ENCODE data around the gene SRPRB. TPM values are rescaled to one million over a fixed set of nuclear protein-coding genes. Genes with fewer than 3 reads are reported as not detected.

Gene SRPRB
- polyA plus RNA-seq, 1 of the 3 experiments (the other 2 are of a cell fraction) = 54.3 TPM

- TF ChIP-seq, protein P1, sequence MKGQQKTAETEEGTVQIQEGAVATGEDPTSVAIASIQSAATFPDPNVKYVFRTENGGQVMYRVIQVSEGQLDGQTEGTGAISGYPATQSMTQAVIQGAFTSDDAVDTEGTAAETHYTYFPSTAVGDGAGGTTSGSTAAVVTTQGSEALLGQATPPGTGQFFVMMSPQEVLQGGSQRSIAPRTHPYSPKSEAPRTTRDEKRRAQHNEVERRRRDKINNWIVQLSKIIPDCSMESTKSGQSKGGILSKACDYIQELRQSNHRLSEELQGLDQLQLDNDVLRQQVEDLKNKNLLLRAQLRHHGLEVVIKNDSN (IDR thresholded peaks at IDR 0.05; ENCODE audit: borderline replicate concordance, low read depth) = no peak
- TF ChIP-seq FOXJ3 (CRISPR knock-in tag; IDR thresholded peaks at IDR 0.05) = no peak
- no peak for TF ChIP-seq TCF12 (IDR thresholded peaks at IDR 0.05)
Observed at GRCh38 chr3:133788024-133788423, 17.6 kb upstream of the SRPRB start (continued).

DNA sequence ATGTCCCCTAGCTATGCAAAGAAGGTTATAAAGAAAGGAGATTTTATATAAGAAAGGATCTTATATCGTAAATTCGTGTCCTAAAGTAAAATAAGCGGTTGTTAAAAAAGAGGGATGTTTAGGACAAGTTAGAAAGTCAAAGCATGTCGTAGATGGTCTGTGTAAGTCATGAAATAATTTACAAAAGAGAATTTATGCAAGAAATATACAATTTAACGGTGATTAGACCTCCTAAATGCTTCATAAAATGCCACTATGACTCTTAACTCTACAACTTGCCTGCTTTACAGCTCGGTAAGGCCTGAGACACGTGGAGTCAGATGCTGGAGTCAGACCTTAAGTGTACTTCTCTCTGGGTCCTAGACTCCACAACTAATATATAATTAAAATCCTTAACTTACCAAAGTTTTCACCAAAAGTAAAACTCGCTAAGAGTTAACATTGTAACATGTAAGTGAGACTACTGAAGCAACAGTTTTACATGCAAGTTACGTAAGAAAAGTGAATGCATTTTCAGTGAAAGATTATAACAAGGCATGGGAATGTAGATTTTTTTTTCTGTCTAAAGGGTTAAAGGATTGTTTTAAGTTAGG lies 13.3 kb upstream of the SRPRB start:
- 11% methylated on average over 9 of the region's 9 CpGs for whole genome bisulfite sequencing (ENCODE audit: low lambda C conversion rate)
- no peak overlapping the region for H2AFZ ChIP-seq (ENCODE audit: low read depth)
- H3K36me3 ChIP-seq (replicated peaks in 1 of 2; ENCODE audit: control insufficient read depth in 1 of 2, insufficient read depth in 2 of 2, low read length in 1 of 2) = no peaks in the 10 kb centered on the region
- TF ChIP-seq, protein P2, sequence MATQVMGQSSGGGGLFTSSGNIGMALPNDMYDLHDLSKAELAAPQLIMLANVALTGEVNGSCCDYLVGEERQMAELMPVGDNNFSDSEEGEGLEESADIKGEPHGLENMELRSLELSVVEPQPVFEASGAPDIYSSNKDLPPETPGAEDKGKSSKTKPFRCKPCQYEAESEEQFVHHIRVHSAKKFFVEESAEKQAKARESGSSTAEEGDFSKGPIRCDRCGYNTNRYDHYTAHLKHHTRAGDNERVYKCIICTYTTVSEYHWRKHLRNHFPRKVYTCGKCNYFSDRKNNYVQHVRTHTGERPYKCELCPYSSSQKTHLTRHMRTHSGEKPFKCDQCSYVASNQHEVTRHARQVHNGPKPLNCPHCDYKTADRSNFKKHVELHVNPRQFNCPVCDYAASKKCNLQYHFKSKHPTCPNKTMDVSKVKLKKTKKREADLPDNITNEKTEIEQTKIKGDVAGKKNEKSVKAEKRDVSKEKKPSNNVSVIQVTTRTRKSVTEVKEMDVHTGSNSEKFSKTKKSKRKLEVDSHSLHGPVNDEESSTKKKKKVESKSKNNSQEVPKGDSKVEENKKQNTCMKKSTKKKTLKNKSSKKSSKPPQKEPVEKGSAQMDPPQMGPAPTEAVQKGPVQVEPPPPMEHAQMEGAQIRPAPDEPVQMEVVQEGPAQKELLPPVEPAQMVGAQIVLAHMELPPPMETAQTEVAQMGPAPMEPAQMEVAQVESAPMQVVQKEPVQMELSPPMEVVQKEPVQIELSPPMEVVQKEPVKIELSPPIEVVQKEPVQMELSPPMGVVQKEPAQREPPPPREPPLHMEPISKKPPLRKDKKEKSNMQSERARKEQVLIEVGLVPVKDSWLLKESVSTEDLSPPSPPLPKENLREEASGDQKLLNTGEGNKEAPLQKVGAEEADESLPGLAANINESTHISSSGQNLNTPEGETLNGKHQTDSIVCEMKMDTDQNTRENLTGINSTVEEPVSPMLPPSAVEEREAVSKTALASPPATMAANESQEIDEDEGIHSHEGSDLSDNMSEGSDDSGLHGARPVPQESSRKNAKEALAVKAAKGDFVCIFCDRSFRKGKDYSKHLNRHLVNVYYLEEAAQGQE (IDR thresholded peaks at IDR 0.05; ENCODE audit: low read depth, low read length) = no peak
- TF ChIP-seq YY1 (IDR thresholded peaks at IDR 0.05; ENCODE audit: low read depth) = peak; percentile 53; the same call in 1 of the 2 replicates
- no peaks in the 10 kb centered on the region for H3K79me2 ChIP-seq (ENCODE audit: insufficient read depth)
- peaks cover 15% of the 10 kb centered on the region for H3K9me3 ChIP-seq
- no peak overlapping the region for H3K4me3 ChIP-seq (ENCODE audit: low read depth in 2 of 2, low read length in 1 of 2)
- no peak overlapping the region for H3K4me2 ChIP-seq
- H3K9me2 ChIP-seq = no peaks in the 10 kb centered on the region
- CTCF ChIA-PET = no interaction called here
- H4K20me1 ChIP-seq (ENCODE audit: insufficient read depth) = no peaks in the 10 kb centered on the region
- DNase-seq = no peak
- H3K4me1 ChIP-seq (ENCODE audit: control insufficient read depth in 1 of 2, insufficient read depth in 2 of 2, low read depth in 1 of 2, low read length in 1 of 2) = no peaks in the 10 kb centered on the region
- no peaks in the 10 kb centered on the region for H3F3A ChIP-seq (replicated peaks; ENCODE audit: insufficient read depth)
- H3K9ac ChIP-seq = no peak overlapping the region
- no peaks in the 10 kb centered on the region for H3K27me3 ChIP-seq (ENCODE audit: insufficient read depth)
- POLR2A ChIA-PET = no interaction called here
- no peak overlapping the region for H3K27ac ChIP-seq (ENCODE audit: low read depth in 2 of 2, low read length in 1 of 2)

DNA sequence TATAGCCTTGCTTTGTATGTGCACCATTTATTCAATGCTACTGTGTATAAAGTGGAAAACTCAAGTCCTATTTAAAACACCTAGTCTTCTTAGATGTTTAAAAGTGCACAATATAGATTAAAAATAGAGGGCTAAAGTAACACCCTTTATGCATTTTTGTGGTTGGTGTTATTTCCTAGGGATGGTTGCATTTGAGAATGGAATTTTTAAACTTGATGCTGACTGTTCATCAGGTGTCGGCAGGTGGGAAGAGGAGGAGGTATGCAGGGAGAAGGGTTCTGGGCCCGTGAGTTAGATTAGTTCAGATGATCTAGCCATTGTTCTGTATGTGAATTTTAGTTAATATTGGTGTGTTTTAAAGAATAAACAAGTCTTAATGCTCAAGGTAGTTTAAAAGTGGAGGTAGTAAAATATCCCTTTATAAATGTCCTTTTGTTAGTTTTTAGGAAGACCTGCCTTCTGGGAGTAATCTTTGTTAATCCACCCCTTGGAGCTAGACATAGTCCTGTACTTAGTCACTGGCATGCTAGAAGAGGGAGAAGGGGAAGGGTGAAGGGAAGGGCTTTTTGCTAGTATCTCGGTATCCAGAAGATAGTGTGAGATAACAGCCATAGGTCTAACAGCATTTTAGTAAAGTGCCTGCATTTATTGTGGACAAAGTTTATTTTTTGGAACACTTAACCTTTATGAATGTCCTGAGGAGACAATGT lies 8.1 kb upstream of the SRPRB start:
- no peaks in the 10 kb centered on the region for H3K36me3 ChIP-seq (replicated peaks in 1 of 2; ENCODE audit: control insufficient read depth in 1 of 2, insufficient read depth in 2 of 2, low read length in 1 of 2)
- peaks cover 8% of the 10 kb centered on the region; the same call in 1 of the 2 replicates for H3K9me3 ChIP-seq
- no peak for TF ChIP-seq USF2 (IDR thresholded peaks at IDR 0.05; ENCODE audit: borderline replicate concordance, low read depth, low read length)
- TF ChIP-seq, protein P3, sequence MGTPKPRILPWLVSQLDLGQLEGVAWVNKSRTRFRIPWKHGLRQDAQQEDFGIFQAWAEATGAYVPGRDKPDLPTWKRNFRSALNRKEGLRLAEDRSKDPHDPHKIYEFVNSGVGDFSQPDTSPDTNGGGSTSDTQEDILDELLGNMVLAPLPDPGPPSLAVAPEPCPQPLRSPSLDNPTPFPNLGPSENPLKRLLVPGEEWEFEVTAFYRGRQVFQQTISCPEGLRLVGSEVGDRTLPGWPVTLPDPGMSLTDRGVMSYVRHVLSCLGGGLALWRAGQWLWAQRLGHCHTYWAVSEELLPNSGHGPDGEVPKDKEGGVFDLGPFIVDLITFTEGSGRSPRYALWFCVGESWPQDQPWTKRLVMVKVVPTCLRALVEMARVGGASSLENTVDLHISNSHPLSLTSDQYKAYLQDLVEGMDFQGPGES (IDR thresholded peaks at IDR 0.05; ENCODE audit: low read depth, low read length) = no peak
- no peak overlapping the region for H3K4me3 ChIP-seq (ENCODE audit: low read depth in 2 of 2, low read length in 1 of 2)
- H3K79me2 ChIP-seq (ENCODE audit: insufficient read depth) = no peaks in the 10 kb centered on the region
- no peak overlapping the region for H2AFZ ChIP-seq (ENCODE audit: low read depth)
- no peak for DNase-seq
- WGBS (ENCODE audit: low lambda C conversion rate) = 49% methylated on average over 3 of the region's 3 CpGs
- H4K20me1 ChIP-seq (ENCODE audit: insufficient read depth) = no peaks in the 10 kb centered on the region
- no peaks in the 10 kb centered on the region for H3K27me3 ChIP-seq (ENCODE audit: insufficient read depth)
- ChIA-PET POLR2A (no interaction called here), CTCF (no interaction called here)
- H3K27ac ChIP-seq (ENCODE audit: low read depth in 2 of 2, low read length in 1 of 2) = no peak overlapping the region
- no peak overlapping the region for H3K9ac ChIP-seq
- no peak overlapping the region for H3K4me2 ChIP-seq
- H3K9me2 ChIP-seq = no peaks in the 10 kb centered on the region
- no peaks in the 10 kb centered on the region for H3F3A ChIP-seq (replicated peaks; ENCODE audit: insufficient read depth)
- no peaks in the 10 kb centered on the region for H3K4me1 ChIP-seq (ENCODE audit: control insufficient read depth in 1 of 2, insufficient read depth in 2 of 2, low read depth in 1 of 2, low read length in 1 of 2)

Data from SK-N-SH (cell line).